Measurements from ENCODE around the gene CUTA.

CUTA gene

DNA sequence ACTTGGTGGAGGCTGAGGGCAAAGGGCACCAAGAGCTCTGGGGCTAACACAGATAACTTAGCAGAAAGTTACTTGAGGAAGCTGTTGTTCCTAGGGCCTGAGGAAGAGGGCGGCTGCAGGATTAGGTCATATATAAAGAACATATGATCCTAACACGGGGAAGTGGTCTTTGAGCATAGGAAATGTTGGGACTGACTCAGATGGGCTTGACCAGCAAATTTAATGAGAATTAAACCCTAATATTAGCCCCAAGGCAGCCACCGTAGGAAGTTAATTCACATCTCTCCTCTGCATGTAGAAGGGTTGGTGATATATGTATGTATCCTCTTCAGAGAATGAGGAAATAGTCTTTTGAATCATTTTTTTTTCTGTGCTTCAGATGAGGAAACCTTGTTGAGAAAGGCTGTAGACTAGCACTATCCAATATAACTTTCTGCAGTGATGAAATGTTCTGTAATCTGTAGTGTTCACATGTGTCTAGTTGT, 27.3 kb upstream of the CUTA start:
- Histone ChIP-seq H3K9ac (ENCODE audit: low read depth, low read length, poor library complexity, severe bottlenecking) (no peak overlapping the region), H3K4me1 (ENCODE audit: insufficient read depth, low read length, poor library complexity, severe bottlenecking) (no peaks in the 10 kb centered on the region)

GRCh38 chr6:33443619-33444504, 26.0 kb upstream of the CUTA start:
- Histone ChIP-seq H3K27me3 (ENCODE audit: insufficient read depth, low read length, poor library complexity, severe bottlenecking) (no peaks in the 10 kb centered on the region), H3K9me3 (ENCODE audit: insufficient read depth, low read depth, low read length) (no peaks in the 10 kb centered on the region), H3K9me2 (replicated peaks; ENCODE audit: low read depth, low read length) (no peaks in the 10 kb centered on the region), H3F3A (ENCODE audit: low read depth) (no peaks in the 10 kb centered on the region), H3K9ac (ENCODE audit: low read depth, low read length, poor library complexity, severe bottlenecking) (no peak overlapping the region), H3K79me2 (ENCODE audit: insufficient read depth, low read length) (no peaks in the 10 kb centered on the region), H3K4me3 (ENCODE audit: low read length, poor library complexity, severe bottlenecking) (no peak overlapping the region), H4K20me1 (ENCODE audit: insufficient read depth, low read length, poor library complexity, severe bottlenecking) (no peaks in the 10 kb centered on the region), H3K4me2 (ENCODE audit: low read depth, low read length, poor library complexity, severe bottlenecking) (no peak overlapping the region), H3K4me1 (ENCODE audit: insufficient read depth, low read length, poor library complexity, severe bottlenecking) (no peaks in the 10 kb centered on the region), H2AFZ (ENCODE audit: low read length) (no peak overlapping the region), H3K36me3 (ENCODE audit: insufficient read depth, low read length) (peaks cover 28% of the 10 kb centered on the region; the same call in 1 of the 2 replicates)
- TF ChIP-seq CTCF (conservative IDR thresholded peaks at IDR 0.05; ENCODE audit: low read length): no peak
- no peak for TF ChIP-seq EZH2phosphoT487 (IDR thresholded peaks at IDR 0.05; ENCODE audit: borderline replicate concordance)

More for the DNA sequence above, 27.3 kb upstream of the CUTA start:
- Histone ChIP-seq H3K9me3 (ENCODE audit: insufficient read depth, low read depth, low read length) (no peaks in the 10 kb centered on the region), H3K9me2 (replicated peaks; ENCODE audit: low read depth, low read length) (no peaks in the 10 kb centered on the region), H3K27me3 (ENCODE audit: insufficient read depth, low read length, poor library complexity, severe bottlenecking) (no peaks in the 10 kb centered on the region), H4K20me1 (ENCODE audit: insufficient read depth, low read length, poor library complexity, severe bottlenecking) (no peaks in the 10 kb centered on the region), H3K4me2 (ENCODE audit: low read depth, low read length, poor library complexity, severe bottlenecking) (no peak overlapping the region), H3F3A (ENCODE audit: low read depth) (no peaks in the 10 kb centered on the region), H3K4me3 (ENCODE audit: low read length, poor library complexity, severe bottlenecking) (no peak overlapping the region), H3K79me2 (ENCODE audit: insufficient read depth, low read length) (no peaks in the 10 kb centered on the region), H2AFZ (ENCODE audit: low read length) (no peak overlapping the region), H3K36me3 (ENCODE audit: insufficient read depth, low read length) (peaks cover 24% of the 10 kb centered on the region; the same call in 1 of the 2 replicates)
- TF ChIP-seq CTCF (conservative IDR thresholded peaks at IDR 0.05; ENCODE audit: low read length): no peak
- no peak for TF ChIP-seq EZH2phosphoT487 (IDR thresholded peaks at IDR 0.05; ENCODE audit: borderline replicate concordance)

- Histone ChIP-seq H3K9me2 (replicated peaks; ENCODE audit: low read depth, low read length) (no peaks in the 10 kb centered on the region), H3K4me2 (ENCODE audit: low read depth, low read length, poor library complexity, severe bottlenecking) (no peak overlapping the region), H3F3A (ENCODE audit: low read depth) (no peaks in the 10 kb centered on the region), H3K4me3 (ENCODE audit: low read length, poor library complexity, severe bottlenecking) (no peak overlapping the region), H3K9me3 (ENCODE audit: insufficient read depth, low read depth, low read length) (no peaks in the 10 kb centered on the region), H3K4me1 (ENCODE audit: insufficient read depth, low read length, poor library complexity, severe bottlenecking) (no peaks in the 10 kb centered on the region), H4K20me1 (ENCODE audit: insufficient read depth, low read length, poor library complexity, severe bottlenecking) (no peaks in the 10 kb centered on the region), H2AFZ (ENCODE audit: low read length) (no peak overlapping the region), H3K27me3 (ENCODE audit: insufficient read depth, low read length, poor library complexity, severe bottlenecking) (no peaks in the 10 kb centered on the region), H3K79me2 (ENCODE audit: insufficient read depth, low read length) (no peaks in the 10 kb centered on the region), H3K36me3 (ENCODE audit: insufficient read depth, low read length) (peaks cover 37% of the 10 kb centered on the region; the same call in 1 of the 2 replicates), H3K9ac (ENCODE audit: low read depth, low read length, poor library complexity, severe bottlenecking) (no peak overlapping the region)
- no peak for TF ChIP-seq CTCF (conservative IDR thresholded peaks at IDR 0.05; ENCODE audit: low read length)
- no peak for TF ChIP-seq EZH2phosphoT487 (IDR thresholded peaks at IDR 0.05; ENCODE audit: borderline replicate concordance)
These were observed 25.1 kb upstream of the CUTA start for GRCh38 chr6:33443025-33443424.
